SK-N-SH treated with all-trans-retinoic acid at 6 μM for 48 hours (cell line): ENCODE measurements around the gene PCTP.
A peak's percentile ranks its signal among the peaks of the same experiment; 100 is the strongest.

Experiments used
- ATAC-seq: fragments of 200-7000 bp; cut with Tn5 transposase; 3 replicates; pipeline ENCODE4 v1.9.1; 2020; ENCODE audit warnings: mild to moderate bottlenecking, moderate library complexity
- ARNTL ChIP-seq: fragments of 450-650 bp; formaldehyde crosslinking; IDR thresholded peaks from 2 replicates; pipeline ENCODE4 v1.5.0; 2020; ENCODE audit warnings: low read depth, mild to moderate bottlenecking, moderate library complexity, borderline replicate concordance
- BACH2 ChIP-seq: fragments of 250-450 bp; sonication (Bioruptor Pico); IDR thresholded peaks from 2 replicates; pipeline ENCODE4 v1.9.0; 2021; ENCODE audit warnings: mild to moderate bottlenecking, borderline replicate concordance
- CSDC2 ChIP-seq: fragments of 250-450 bp; sonication (Bioruptor Pico); IDR thresholded peaks from 2 replicates; pipeline ENCODE4 v1.5.0; 2020; ENCODE audit warnings: mild to moderate bottlenecking, moderate library complexity
- ESRRG ChIP-seq: fragments of 250-450 bp; sonication (Bioruptor Pico); IDR thresholded peaks from 2 replicates; pipeline ENCODE4 v1.6.1; 2021; ENCODE audit warnings: mild to moderate bottlenecking
- GLIS3 ChIP-seq: fragments of 250-450 bp; sonication (Bioruptor Pico); IDR thresholded peaks from 2 replicates; pipeline ENCODE4 v1.5.0; 2020; ENCODE audit warnings: mild to moderate bottlenecking, moderate library complexity
- ISL1 ChIP-seq: fragments of 250-450 bp; sonication (Bioruptor Pico); IDR thresholded peaks from 2 replicates; pipeline ENCODE4 v2.1.2; 2022; ENCODE audit warnings: mild to moderate bottlenecking, moderate library complexity
- OSR1 ChIP-seq: fragments of 250-450 bp; sonication (Bioruptor Pico); IDR thresholded peaks from 2 replicates; pipeline ENCODE4 v1.8.0; 2022; ENCODE audit warnings: moderate library complexity, mild to moderate bottlenecking, inconsistent platforms
- PPARA ChIP-seq: fragments of 250-450 bp; sonication (Bioruptor Pico); IDR thresholded peaks from 2 replicates; pipeline ENCODE4 v1.5.0; 2020; ENCODE audit warnings: mild to moderate bottlenecking, borderline replicate concordance
- RARB ChIP-seq: fragments of 250-450 bp; sonication (Bioruptor Pico); IDR thresholded peaks from 2 replicates; pipeline ENCODE4 v1.8.0; 2021; ENCODE audit warnings: mild to moderate bottlenecking, moderate library complexity
- TCF4 ChIP-seq: fragments of 250-450 bp; sonication (Bioruptor Pico); IDR thresholded peaks from 2 replicates; pipeline ENCODE4 v1.8.0; 2021; ENCODE audit warnings: mild to moderate bottlenecking, moderate library complexity, borderline replicate concordance
- TOX ChIP-seq: fragments of 250-450 bp; sonication (Bioruptor Pico); IDR thresholded peaks from 2 replicates; pipeline ENCODE4 v1.8.0; 2021; ENCODE audit warnings: mild to moderate bottlenecking, moderate library complexity, borderline replicate concordance
- ZC3H10 ChIP-seq: fragments of 250-450 bp; sonication (Bioruptor Pico); IDR thresholded peaks from 2 replicates; pipeline ENCODE4 v1.5.1; 2021; ENCODE audit warnings: mild to moderate bottlenecking, moderate library complexity
- ZFP30 ChIP-seq: fragments of 450-650 bp; formaldehyde crosslinking; IDR thresholded peaks from 2 replicates; pipeline ENCODE4 v1.5.0; 2022; ENCODE audit warnings: mild to moderate bottlenecking, moderate library complexity
- ZNF565 ChIP-seq: fragments of 450-650 bp; formaldehyde crosslinking; conservative IDR thresholded peaks from 2 replicates; pipeline ENCODE4 v1.5.0; 2020; ENCODE audit warnings: low read depth, mild to moderate bottlenecking, moderate library complexity
- ZNF70 ChIP-seq: fragments of 450-650 bp; formaldehyde crosslinking; IDR thresholded peaks from 2 replicates; pipeline ENCODE4 v1.5.0; 2020; ENCODE audit warnings: mild to moderate bottlenecking, moderate library complexity
- ZNF8 ChIP-seq: fragments of 450-650 bp; formaldehyde crosslinking; IDR thresholded peaks from 2 replicates; pipeline ENCODE4 v1.5.0; 2020; ENCODE audit warnings: mild to moderate bottlenecking, moderate library complexity
- TF ChIP-seq, protein P1 (sequence below): fragments of 250-450 bp; sonication (Bioruptor Pico); IDR thresholded peaks from 2 replicates; pipeline ENCODE4 v1.5.1; 2020; ENCODE audit warnings: low read depth, mild to moderate bottlenecking, moderate library complexity
- TF ChIP-seq, protein P2 (sequence below): fragments of 250-450 bp; sonication (Bioruptor Pico); IDR thresholded peaks from 2 replicates; pipeline ENCODE4 v1.8.0; 2021; ENCODE audit warnings: low read depth, mild to moderate bottlenecking, moderate library complexity, borderline replicate concordance
- TF ChIP-seq, protein P3 (sequence below): fragments of 250-450 bp; sonication (Bioruptor Pico); IDR thresholded peaks from 2 replicates; pipeline ENCODE4 v1.8.0; 2020; ENCODE audit warnings: mild to moderate bottlenecking, moderate library complexity, borderline replicate concordance
- TF ChIP-seq, protein P4 (sequence below): fragments of 250-450 bp; sonication (Bioruptor Pico); IDR thresholded peaks from 2 replicates; pipeline ENCODE4 v1.5.0; 2020; ENCODE audit warnings: mild to moderate bottlenecking, moderate library complexity
- TF ChIP-seq, protein P5 (sequence below): fragments of 250-450 bp; sonication (Bioruptor Pico); IDR thresholded peaks from 2 replicates; pipeline ENCODE4 v1.5.1; 2021; ENCODE audit warnings: mild to moderate bottlenecking, moderate library complexity

PCTP gene

DNA sequence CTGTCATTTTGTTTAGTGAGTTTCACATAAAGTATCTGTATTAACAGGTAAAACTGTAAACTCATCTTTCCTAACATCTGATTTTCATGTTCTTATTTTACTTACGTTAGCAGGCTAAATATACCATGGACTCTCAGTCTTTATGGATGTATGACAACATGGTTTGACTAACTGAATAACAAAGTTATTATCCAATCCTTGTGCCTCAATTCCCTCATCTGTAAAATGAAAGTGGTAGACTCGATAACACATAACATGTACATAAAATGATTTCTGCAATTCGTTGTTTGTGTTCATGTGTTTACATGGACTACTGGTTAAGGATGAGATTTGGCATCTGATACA, 9.5 kb upstream of the PCTP start:
- TF ChIP-seq, protein P1, sequence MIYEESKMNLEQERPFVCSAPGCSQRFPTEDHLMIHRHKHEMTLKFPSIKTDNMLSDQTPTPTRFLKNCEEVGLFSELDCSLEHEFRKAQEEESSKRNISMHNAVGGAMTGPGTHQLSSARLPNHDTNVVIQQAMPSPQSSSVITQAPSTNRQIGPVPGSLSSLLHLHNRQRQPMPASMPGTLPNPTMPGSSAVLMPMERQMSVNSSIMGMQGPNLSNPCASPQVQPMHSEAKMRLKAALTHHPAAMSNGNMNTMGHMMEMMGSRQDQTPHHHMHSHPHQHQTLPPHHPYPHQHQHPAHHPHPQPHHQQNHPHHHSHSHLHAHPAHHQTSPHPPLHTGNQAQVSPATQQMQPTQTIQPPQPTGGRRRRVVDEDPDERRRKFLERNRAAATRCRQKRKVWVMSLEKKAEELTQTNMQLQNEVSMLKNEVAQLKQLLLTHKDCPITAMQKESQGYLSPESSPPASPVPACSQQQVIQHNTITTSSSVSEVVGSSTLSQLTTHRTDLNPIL (CRISPR knock-in tag): no peak
- TF ChIP-seq TOX (CRISPR knock-in tag) (no peak), OSR1 (CRISPR knock-in tag) (no peak), CSDC2 (CRISPR knock-in tag) (no peak), BACH2 (no peak), ISL1 (CRISPR knock-in tag) (no peak), ZNF8 (CRISPR knock-in tag) (no peak), ZFP30 (CRISPR knock-in tag) (no peak), GLIS3 (CRISPR knock-in tag) (no peak), ZC3H10 (CRISPR knock-in tag) (no peak), ESRRG (CRISPR knock-in tag) (no peak), ZNF565 (no peak)
- no peak for ATAC-seq

DNA sequence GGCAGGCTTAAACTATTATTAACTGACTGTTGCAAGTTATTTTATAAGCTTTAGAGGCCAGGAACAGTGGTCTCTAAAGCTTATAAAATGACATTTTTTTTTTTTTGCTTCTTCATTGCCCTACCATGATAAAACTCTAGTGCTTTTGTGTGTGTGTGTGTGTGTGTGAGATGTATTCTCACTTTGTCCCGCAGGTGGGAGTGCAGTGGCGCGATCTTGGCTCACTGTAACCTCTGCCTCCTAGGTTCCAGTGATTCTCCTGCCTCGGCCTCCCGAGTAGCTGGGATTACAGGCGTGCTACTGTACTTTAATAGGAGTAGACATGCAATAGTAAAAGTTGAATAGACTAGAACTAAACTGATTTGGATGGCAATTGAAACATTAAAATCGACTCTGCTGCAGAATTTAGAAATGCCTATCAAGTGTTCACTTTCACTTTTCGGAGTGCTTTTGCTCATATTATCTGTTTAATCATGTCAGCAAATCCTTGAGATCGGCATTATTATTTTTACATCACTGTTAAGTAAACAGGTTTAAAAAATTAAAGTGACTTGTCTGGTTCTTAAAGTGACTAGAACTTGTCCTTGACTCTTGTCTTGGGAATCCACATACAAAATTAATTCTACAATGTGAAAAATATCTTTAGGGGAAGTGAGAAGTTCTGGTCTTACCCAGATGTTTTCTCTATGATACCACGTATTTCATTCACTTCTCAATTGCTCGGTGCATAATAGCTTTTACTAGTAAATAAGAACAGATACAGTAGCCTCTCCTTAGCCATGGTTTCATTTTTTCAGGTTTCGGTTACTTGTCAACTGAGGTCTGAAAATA, 8.4 kb upstream of the PCTP start:
- ATAC-seq: no peak
- TF ChIP-seq, protein P2, sequence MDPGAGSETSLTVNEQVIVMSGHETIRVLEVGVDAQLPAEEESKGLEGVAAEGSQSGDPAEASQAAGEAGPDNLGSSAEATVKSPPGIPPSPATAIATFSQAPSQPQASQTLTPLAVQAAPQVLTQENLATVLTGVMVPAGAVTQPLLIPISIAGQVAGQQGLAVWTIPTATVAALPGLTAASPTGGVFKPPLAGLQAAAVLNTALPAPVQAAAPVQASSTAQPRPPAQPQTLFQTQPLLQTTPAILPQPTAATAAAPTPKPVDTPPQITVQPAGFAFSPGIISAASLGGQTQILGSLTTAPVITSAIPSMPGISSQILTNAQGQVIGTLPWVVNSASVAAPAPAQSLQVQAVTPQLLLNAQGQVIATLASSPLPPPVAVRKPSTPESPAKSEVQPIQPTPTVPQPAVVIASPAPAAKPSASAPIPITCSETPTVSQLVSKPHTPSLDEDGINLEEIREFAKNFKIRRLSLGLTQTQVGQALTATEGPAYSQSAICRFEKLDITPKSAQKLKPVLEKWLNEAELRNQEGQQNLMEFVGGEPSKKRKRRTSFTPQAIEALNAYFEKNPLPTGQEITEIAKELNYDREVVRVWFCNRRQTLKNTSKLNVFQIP: no peak
- TF ChIP-seq, protein P3, sequence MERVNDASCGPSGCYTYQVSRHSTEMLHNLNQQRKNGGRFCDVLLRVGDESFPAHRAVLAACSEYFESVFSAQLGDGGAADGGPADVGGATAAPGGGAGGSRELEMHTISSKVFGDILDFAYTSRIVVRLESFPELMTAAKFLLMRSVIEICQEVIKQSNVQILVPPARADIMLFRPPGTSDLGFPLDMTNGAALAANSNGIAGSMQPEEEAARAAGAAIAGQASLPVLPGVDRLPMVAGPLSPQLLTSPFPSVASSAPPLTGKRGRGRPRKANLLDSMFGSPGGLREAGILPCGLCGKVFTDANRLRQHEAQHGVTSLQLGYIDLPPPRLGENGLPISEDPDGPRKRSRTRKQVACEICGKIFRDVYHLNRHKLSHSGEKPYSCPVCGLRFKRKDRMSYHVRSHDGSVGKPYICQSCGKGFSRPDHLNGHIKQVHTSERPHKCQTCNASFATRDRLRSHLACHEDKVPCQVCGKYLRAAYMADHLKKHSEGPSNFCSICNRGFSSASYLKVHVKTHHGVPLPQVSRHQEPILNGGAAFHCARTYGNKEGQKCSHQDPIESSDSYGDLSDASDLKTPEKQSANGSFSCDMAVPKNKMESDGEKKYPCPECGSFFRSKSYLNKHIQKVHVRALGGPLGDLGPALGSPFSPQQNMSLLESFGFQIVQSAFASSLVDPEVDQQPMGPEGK (CRISPR knock-in tag): no peak
- no peak for TF ChIP-seq ZNF8 (CRISPR knock-in tag)
- TF ChIP-seq ZNF70 (CRISPR knock-in tag): no peak
- TF ChIP-seq, all 23 proteins: peak for 0

DNA sequence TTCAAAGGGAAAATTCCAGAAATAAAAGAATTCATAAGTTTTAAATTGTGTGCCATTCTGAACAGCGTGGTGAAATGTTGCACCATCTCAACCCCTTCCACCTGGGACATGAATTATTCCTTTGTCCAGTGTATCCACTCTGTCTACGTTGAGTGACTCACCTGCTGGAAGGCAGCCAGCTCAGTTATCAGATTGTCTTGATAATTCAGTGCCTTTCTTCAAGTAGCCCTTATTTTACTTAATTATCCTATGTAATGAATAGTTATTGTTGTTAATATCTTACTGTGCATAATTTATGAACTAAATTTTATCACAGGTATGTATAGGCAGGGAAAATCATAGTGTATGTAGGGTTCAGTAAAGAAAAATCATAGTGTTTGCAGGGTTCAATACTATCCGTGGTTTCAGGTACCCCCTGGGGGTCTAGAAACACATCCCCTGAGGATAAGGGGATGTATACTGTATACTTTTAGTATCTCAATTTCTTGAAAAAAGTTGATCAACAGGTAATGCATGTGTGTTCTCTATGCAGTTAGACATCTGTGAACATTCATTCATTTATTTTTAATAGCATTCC, 7.7 kb upstream of the PCTP start:
- ATAC-seq: peak; percentile 54; the same call in 1 of the 3 replicates
- TF ChIP-seq ISL1 (CRISPR knock-in tag) (peak; percentile 52; the same call in 1 of the 2 replicates), ARNTL (CRISPR knock-in tag) (no peak)

DNA sequence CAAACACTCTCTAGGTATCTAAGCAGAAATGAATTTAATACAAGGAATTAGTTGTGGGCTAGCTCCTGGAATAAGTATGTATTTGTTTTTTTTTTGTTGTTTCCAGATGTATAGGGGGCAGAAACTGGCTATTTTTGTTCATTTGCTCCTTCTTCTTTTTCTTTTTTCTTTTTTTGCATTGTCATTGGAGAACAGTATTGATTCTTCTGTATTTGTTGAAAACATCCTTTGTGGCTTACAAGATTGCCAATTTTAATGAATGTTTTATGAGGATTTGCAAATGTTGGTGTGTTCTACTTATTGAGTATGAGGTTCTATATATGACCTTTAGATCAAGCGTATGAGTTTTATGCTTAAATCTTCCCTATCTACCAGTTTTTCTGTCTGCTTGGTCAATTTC, 5.6 kb upstream of the PCTP start:
- TF ChIP-seq BACH2: no peak
- no peak for TF ChIP-seq ZNF8 (CRISPR knock-in tag)
- TF ChIP-seq TCF4 (CRISPR knock-in tag): no peak
- TF ChIP-seq, protein P3 (CRISPR knock-in tag): no peak
- no peak for ATAC-seq

DNA sequence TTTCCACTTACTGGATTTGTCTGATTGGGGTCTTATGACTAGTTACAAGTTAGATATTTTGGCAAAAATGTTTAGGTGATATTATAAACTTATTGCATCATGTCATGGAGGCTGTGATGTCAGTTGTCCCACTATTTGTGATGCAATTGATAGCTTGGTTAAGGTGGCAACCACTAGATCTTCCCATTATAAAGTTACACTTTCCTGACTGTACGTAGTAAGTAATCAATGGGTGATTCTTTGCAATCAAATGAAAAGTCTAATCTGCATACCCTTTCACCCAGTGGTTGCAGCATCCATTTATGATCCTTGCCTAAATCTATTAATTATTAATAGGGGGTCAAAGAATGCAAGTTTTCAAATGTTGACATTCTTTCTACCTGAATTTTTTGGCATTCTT, 4.4 kb upstream of the PCTP start:
- ATAC-seq: no peak
- TF ChIP-seq RARB (no peak), BACH2 (no peak), ZNF70 (CRISPR knock-in tag) (no peak), ISL1 (CRISPR knock-in tag) (no peak), PPARA (CRISPR knock-in tag) (no peak), ESRRG (CRISPR knock-in tag) (no peak)
- TF ChIP-seq, protein P3 (CRISPR knock-in tag): no peak
- TF ChIP-seq, protein P4, sequence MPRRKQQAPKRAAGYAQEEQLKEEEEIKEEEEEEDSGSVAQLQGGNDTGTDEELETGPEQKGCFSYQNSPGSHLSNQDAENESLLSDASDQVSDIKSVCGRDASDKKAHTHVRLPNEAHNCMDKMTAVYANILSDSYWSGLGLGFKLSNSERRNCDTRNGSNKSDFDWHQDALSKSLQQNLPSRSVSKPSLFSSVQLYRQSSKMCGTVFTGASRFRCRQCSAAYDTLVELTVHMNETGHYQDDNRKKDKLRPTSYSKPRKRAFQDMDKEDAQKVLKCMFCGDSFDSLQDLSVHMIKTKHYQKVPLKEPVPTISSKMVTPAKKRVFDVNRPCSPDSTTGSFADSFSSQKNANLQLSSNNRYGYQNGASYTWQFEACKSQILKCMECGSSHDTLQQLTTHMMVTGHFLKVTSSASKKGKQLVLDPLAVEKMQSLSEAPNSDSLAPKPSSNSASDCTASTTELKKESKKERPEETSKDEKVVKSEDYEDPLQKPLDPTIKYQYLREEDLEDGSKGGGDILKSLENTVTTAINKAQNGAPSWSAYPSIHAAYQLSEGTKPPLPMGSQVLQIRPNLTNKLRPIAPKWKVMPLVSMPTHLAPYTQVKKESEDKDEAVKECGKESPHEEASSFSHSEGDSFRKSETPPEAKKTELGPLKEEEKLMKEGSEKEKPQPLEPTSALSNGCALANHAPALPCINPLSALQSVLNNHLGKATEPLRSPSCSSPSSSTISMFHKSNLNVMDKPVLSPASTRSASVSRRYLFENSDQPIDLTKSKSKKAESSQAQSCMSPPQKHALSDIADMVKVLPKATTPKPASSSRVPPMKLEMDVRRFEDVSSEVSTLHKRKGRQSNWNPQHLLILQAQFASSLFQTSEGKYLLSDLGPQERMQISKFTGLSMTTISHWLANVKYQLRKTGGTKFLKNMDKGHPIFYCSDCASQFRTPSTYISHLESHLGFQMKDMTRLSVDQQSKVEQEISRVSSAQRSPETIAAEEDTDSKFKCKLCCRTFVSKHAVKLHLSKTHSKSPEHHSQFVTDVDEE (CRISPR knock-in tag): no peak
- TF ChIP-seq, protein P5, sequence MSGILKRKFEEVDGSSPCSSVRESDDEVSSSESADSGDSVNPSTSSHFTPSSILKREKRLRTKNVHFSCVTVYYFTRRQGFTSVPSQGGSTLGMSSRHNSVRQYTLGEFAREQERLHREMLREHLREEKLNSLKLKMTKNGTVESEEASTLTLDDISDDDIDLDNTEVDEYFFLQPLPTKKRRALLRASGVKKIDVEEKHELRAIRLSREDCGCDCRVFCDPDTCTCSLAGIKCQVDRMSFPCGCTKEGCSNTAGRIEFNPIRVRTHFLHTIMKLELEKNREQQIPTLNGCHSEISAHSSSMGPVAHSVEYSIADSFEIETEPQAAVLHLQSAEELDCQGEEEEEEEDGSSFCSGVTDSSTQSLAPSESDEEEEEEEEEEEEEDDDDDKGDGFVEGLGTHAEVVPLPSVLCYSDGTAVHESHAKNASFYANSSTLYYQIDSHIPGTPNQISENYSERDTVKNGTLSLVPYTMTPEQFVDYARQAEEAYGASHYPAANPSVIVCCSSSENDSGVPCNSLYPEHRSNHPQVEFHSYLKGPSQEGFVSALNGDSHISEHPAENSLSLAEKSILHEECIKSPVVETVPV (CRISPR knock-in tag): no peak
